NCI-H345 treated with DMSO at 0.1 percent for 48 hours (cell line): ENCODE measurements around the gene ROR2.
"Not testable (repeated sequence)": the region's sequence is repeated elsewhere in the genome, so short reads cannot be mapped to it uniquely, and the experiment has no call there.

ENCODE experiments used
- DNase-seq: peaks from one replicate; lab custom pipeline; 2025; ENCODE audit not compliant: unreplicated experiment; lab: John Stamatoyannopoulos, UW

The ROR2 gene

DNA sequence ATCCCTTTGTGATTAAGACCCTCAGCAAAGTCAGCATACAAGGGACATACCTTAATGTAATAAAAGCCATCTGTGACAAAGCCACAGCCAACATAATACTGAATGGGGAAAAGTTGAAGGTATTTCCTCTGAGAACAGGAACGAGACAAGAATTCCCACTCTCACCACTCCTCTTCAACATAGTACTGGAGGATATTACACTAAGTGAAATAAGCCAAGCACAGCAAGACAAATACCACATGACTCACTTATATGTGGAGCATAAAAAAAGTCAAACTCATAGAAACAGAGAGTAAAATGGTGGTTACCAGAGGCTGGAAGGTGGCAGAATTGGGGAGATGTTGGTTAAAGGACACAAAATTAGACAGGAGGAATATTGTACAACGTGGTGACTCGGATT is 408.3 kb downstream of the ROR2 start:
- no peak for DNase-seq

DNA sequence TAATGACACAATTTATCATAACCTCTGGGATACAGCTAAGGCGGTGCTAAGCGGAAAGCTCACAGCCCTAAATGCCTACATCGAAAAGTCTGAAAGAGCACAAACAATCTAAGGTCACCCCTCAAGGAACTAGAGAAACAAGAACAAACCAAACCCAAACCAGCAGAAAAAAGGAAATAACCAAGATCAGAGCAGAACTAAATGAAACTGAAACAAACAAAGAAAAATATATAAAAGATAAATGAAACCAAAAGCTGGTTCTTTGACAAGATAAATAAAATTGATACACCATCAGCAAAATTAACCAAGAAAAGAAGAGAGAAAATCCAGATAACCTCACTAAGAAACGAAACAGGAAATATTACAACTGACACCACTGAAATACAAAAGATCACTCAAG is 409.5 kb downstream of the ROR2 start:
- not testable (repeated sequence) for DNase-seq

DNA sequence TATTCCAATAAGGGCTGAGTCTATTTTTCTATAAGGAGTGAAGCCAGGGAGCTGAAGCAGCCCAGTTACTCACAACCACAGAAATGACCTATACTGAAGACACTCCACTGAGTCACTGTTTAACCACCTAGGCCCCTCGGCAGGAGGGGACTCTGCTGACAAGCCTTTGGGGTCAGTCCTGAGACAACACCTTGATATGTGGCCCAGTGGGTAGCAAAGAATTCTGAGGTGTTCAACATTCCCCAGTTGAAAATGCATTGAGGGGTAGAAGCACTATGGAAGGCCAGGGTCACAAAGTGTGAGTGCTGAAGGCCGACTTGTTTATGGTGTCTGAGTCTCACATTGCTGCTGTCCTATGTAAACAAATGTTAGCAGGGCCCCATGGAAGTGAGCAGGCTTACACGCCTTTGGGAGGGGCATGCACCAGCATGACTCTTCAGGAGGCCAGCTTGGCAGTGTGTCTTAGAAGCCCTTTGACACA is 413.8 kb downstream of the ROR2 start:
- DNase-seq, result no peak

DNA sequence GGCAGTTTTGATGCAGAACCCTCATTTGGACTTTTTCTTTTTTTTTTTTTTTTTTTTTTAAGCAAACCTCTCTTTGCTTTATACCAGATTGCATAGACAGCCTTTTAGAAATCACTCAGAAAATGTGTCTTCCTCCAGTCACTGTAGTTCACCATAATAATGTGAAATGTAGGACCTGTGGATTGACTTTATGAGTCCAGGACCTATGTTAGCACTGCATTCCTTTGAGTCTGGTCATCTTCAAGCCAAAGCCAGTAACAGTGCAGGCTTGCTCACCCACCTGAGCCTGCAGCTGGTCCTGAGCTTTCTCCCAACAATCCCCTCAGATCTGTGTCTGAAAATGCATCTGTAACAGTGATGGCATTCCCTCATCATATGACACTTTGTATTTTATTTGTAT is 415.7 kb downstream of the ROR2 start:
- DNase-seq, result no peak

DNA sequence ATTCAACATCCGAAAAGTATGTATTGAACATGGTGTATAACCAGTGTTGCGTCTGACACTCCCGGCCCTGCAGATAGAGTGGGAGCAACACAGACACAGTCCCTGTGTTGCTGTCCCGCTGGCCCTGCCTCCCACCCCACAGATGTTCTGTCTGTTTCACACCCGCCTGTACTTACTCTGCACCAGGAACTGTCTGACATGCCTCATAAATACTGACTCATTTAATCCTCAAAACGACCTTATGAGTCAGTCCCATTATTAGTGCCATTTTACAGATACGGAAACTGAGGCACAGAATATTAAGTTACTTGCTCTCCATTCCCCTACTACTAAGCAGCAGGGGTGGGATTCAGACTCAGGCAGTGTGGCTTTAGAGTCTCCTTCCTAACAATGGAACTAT is 416.6 kb downstream of the ROR2 start:
- no peak for DNase-seq

DNA sequence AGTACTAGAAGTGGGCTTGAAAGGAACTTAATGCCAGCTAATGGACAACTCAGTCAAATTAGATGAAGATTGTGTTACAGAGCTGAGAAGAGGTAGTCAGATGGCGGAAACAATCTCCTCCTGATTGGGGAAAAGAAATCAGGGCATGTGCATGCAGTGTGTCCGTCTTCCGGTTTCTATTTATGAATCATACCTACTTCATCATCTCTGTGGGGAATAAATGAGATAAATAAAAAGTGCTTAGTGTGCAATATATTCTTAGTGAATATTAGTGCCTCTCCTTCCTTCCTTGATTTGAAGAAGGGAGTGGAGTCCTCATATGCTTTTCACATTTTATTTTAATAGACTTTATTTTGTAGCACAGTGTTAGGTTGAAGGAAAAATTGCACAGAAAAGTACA is 417.7 kb downstream of the ROR2 start:
- no peak for DNase-seq

DNA sequence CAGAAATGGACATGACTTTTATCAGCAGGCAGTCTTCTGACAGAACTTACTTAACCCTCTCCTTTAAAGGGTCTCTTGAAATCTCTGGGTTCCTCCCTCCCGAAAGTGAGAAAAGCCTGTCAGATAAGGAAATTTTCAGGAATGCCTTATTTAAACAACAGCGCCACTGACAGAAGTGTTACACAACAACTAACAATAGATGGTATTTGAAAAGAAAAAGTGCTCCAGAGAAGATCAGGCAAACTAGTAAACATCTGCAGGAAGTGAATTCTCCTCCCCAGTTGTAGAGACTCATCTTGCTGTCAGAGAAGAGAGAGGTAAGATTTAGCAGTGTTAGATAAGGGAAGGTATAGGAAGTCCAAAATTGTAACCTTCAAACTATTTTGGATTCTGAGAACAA is 419.2 kb downstream of the ROR2 start:
- no peak for DNase-seq

DNA sequence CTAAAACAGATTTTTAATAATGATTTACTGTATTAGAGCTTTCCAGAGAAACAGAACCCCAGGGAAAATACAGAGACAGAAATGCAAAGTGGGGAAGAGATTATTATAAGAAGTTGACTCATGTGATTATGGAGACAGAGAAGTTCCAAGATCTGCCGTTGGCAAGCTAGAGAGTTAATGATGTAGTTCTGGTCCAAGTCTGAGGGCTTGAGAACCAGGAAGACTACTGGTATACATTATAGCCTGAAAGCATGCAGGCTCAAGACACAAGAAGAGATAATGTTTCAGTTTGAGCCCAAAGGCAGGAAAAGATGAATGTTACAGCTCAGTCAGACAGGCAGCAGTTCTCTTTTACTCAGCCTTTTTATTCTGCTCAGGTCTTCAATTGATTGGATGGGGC is 427.5 kb downstream of the ROR2 start:
- no peak for DNase-seq

DNA sequence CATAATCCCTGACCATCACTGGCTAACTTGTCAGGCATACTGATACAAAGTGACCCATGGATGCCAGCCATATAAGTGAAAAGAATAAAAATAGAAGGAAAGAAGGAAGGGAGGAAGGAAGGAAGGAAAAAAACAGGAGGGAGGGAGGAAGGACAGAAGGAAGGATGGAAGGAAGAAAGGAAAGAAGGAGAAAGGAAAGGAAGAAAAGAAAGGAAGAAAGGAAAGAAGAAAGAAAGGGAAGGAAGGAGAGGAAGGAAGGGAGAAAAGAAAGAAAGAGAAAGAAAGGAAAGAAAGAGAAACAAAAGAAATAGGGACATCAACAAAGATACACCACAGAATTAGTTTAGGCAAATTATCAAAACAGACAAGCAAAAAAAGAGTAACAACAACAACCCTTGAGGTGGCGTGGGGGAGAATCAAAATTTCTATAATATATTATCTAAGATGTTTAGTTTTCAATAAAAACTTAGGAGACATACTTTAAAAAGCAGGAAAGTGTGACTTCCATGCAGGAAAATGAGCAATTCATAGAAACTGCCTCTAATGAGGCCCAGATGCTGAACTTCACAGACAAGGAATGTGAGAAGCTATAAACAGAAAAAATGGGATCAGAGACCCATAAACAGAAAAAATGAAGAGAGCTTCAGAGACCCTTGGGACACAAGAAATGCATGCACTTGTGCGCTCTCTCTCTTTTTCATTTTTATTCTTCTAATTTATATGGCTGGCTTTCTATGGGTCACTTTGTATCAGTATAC is 430.3 kb downstream of the ROR2 start:
- no peak for DNase-seq

DNA sequence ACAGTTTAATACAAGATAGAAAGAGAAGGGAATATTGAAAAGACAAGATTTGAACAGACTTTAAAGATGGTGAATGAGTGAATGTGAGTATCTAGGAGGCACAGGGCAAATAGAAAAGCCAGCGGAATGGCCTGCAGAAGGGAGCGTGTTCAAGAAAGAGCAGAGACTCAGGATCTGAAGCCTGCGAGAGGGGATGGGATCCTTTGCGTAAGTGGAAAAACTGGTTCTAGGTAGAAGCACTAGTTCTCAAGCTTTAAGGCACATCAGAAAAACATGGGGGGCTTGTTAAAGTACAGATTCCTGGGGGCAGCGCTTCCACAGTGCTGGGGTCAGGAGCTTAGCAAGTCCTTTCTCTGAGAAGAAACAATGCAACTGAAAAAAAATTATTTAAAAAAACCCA is 431.6 kb downstream of the ROR2 start:
- DNase-seq, result no peak

DNA sequence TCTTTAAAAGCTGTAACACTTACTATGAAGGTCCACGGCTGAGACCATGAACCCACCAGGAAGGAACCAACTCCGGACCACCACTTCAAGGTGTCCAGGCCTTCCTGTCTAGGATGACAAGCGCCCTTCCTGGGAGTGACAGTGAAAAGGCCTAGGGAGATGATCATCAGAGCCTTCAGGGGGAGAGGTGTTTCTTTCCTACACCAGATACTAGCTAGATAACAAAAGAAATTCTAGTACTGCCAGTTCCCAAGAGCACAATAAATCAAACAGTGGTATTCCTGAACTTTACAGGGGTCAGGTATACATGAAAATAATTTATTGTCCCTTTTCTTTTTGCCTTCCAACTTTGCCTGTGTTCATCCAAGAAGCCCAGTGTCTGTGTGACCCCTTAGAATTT is 432.2 kb downstream of the ROR2 start:
- no peak for DNase-seq

DNA sequence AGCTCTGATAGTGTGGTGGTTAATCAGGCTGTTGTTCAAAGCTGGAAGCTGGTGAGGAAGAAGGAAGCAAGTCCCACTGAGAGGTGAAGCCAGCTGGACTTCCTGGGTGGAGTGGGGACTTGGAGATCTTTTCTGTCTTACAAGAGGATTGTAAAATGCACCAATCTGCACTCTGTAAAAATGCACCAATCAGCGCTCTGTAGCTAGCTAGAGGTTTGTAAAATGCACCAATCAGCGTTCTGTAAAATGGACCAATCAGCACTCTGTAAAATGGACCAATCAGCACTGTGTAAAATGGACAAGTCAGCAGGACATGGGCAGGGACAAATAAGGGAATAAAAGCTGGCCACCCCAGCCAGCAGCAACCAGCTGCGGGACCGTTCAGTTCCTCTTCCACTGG is 432.7 kb downstream of the ROR2 start:
- DNase-seq, result not testable (repeated sequence)

DNA sequence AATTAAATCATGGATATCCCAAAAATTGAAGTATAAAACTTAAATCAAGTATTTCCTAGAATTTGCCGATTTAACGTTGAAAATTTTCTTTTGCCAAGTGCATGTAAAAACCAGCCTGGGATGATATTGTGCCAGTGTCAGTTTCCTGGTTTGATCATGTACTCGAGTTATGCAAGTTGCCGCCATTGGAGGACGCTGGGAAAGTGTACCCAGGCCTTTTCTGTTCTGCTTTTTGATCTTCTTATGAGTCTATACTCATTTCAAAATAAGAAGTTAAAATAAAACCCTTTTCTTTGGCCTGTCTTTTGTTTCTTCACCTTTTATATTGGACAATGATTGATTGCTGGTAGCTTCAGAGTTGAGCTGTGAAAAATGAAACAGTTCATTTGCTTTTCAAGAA is 433.3 kb downstream of the ROR2 start:
- DNase-seq, result no peak

DNA sequence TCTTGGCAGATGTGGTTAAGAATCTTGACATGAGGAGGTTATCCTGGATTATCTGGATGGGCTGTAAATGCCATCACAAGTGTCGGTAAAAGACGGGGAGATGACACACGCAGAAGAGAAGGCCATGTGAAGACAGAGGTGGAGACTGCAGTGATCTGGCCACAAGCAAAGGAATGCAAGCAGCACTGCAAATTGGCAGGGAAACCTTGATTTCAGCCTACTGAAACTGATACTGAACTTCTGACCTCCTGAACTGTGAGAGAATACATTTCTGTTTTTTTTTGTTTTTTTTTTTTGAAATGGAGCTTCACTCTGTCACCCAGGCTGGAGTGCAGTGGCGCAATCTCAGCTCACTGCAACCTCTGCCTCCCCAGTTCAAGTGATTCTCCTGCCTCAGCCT is 433.9 kb downstream of the ROR2 start:
- DNase-seq, result no peak

DNA sequence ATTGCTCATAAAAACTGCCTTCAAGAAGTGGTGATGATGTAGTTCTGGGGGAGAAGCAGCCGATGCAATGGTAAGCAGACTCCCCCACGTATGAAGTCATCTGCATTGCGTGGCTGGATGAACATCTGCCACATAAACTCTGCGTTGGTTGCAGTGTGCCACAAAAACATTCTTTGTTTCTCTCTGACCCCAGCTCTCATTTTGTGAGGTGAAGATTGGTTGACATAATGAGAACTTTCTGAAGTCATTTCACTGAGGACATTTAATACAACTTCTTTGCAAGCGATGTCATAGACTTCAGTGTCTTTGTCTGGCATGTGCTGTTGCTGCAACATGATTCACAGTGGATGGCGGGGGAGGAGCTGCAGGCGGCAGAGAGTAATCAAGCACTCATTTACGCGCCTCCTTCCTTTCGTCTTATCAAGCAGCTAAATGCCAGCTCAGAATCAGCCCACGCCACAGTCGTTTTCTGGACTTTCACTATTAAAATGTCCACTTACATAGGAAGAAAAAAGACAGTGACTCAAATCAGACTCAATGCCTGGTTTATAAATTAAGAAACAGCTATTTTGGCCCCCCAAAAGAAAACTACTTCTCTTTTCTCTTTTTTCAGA is 434.8 kb downstream of the ROR2 start:
- no peak for DNase-seq
